IPS DF 19.7 (cell line): ENCODE data around the gene FOXP1.
A peak's percentile ranks its signal among the peaks of the same experiment; 100 is the strongest.

ENCODE experiments used
- DNase-seq: peaks from one replicate; pipeline ENCODE4 v3.0.0-alpha.2; 2013; ENCODE audit warnings: low read depth, low spot score

Gene FOXP1

DNA sequence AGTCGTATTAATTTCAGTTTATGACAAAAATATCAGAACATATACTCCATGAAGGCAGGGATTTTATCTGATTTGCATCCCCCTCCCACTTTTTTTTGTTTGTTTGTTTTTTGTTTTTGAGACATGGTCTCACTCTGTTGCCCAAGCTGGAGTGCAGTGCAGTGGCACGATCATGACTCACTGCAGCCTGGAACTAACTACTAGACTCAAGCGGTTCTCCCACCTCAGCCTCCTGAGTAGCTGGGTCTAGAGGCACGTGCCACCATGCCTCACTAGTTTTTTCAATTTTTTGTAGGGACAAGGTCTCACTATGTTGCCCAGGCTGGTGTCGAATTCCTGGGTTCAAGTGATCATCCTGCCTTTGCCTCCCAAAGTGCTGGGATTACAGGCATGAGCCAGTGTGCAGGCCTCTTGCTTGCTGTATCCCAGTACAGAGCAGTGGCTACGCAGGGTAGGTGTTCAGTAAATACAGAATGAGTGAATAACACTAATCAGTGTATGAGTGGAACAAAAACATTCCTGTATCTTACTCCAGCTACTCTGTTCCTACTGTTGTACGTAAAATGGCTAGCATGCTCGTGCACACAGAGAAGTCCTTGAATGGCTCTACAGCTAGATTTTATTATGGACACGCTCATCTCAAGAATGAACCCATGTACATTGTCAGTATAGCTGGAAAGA, 272.4 kb downstream of the FOXP1 start:
- no peak for DNase-seq

DNA sequence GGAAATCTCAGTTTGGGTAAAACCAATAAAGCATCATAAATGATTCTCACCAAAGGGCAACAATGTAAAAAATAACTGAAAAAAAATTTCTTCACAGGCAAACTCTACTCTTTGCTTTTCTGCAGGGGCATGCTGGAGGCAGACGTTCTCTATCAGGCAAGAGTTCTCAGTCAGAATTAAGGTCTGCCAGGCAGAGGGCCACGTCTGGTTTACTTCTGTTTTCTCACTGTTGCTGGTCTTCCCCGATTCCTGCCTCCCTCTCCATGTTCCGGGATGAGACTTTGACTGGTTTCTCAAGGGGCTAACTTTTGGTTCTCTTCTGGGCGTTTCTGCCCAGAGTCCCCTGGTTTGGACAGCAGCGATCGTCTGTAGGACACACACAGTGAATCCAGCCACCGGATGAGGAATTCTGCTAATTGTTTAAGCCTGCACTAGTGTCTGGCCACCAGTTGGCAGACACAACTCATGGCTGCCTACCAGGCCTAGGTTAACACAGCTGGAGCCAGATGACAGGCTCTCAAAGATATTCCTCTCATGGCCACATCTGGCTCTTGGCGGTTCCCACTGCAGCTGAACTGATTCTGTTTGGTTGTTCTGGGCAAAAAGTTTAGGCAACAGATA, 273.1 kb downstream of the FOXP1 start:
- no peak for DNase-seq

DNA sequence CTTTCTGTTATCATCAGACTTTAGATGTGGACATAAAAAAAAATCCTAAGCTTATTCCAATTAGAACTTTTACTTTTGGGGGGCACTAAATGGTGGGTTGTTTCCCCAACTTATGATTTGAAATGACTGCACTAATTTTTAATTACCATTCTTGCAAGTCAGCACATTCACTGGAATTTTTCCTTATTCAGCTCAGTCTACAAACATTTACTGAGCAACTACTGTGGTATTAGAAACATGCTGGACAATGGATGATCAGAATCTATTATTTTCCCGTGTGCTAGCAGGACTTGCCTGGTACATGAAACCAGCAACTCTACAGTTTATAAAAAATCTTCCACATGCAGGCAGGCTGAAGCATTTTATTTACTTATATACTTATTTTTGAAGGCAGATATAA, 273.6 kb downstream of the FOXP1 start:
- DNase-seq = no peak

DNA sequence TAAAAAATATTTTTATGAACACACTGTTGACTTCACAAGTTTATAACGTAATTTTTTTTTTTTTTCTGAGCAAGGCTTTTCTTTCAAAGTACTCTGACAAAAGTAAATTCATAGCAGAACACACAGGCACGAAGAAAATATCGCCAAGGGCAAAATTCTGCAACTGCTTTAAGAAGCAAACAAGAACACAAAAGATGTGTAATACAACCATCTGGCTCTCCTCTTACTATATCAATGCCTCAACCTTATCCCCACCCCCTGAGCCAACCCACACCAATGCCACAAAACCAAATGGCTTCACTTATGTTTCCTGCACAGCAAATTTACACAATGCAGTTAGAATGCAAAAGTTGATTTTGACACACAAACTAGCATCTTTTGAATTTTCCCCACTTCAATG, 274.2 kb downstream of the FOXP1 start:
- no peak for DNase-seq

DNA sequence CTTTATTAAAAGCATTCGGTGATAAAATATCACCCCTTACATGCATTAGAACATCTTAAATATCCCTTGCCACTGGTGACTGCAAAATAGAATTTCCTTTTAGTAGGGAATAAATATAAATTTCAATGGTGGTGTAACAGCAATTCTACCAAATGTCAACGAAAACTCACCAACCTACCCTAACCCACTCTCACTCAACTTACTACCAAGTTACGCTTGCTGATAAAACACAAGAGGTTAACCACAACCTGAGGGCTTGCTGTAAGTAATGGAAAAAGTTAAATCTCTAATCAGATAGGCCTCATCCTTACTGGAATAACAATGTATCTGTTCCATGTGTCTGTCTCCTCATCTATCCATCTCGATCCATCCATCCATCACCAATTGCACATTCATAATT, 274.7 kb downstream of the FOXP1 start:
- DNase-seq = no peak

DNA sequence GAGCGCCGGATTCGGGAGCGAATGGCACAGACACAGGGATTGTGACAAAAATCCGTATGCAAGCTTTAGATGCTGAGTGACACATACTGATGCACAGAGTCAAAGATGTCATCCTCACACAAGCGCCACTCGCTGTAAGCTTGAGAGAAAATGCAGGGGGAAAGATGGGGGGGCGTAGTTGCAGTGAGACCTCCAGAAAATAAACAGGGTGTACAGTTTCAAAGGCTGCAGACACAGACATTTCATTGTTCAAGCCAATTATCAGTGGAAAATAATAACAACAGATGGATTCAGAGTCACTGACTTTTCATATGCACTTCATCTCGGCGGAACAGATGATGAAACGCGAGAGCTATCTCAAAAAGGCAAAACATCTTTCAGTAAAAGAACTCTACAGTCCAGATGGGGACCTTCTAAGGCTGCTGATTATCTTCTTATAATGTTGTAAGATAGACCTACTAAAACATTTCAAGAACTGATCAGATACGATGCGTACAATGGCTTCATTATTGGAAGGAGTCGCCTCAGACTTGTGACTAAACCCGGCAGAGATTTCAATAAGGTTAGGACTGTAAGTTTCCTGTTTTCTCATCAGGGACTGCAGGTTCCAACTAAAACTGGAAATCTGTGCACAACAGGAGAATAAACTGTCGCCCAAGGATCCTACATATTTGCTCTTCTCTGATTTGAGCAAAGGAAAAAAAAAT, 275.4 kb downstream of the FOXP1 start:
- no peak for DNase-seq

DNA sequence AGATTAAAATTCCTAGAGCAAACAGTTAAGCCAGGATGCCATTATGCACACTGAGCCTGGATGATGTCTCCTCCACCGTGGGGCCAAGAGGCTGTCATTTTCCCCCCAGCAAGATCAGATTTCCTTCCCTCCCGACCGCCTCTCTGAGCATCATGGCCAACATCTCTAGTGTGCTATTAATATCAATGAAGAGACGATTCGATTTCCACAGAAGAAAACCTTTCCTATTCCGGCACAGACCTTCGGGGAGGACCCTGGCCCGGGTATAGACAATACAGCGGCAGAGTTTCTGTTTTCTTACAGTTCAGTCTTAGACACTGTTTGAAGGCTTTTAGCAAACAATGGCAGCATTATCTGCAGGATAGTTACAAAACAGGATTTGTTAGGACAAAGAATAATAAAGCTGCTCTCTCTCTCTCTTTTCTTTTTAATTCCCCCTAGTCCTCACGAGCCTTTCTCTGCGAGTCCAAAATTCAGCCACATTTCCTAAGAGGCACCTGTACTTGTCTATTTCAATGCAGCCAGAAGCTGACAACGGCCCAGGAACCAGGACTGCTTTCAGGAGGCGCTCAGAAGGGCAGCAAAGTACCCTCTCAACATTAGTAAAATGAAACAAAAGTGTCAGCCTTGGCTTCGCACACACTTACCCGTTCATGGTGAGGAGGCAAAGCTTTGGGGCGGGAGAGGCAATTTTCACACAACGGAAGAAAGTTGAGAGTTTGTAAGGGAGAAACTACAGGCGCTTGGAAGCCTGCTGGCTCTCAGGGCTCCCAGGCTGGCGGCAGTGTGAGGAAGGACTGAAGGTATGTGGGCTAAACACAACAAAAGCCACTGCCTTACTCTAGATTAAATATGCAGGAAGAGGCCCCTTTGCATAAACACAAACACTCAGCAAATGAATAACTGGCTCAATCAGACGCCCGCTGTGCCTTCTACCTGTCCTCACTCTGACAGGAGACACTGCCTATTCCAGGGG, 278.0 kb downstream of the FOXP1 start:
- DNase-seq = peak; percentile 83

DNA sequence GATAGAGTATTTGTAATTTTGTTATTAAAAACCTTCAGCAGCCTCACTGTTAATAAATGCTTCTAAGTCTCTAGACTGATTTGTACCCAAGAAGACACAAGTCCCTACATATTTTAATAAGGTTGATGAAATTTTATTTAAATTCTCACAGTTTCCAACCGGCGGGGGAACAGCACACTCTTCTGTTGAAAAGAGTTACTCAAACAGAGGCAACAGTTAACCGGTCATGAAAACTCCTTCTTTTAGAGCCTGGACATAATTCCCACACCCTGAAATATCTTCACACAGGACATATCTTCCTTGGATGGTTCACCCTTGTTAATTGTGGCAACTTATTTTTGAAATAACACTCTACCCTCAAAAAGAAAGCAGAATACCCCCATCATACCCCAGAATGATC, 278.8 kb downstream of the FOXP1 start:
- DNase-seq = no peak

DNA sequence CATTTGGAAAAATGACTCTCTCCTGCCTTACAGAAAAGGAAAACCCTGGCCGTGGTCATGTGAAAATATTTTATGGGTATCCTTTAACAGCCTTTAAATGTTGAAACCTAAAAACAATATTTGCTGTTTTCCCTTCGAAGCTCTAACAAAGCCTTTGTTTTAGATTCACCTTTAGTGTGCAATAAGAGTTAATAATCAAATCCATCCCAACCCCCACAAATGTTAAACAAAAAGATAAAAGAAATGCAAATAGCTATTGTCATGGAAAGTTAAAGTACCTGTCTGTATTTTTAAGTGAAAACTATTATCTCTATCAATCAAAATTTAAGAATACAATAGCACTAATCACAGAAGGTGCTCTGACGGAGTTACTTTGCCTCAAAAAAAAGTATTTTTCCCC, 279.3 kb downstream of the FOXP1 start:
- no peak for DNase-seq

DNA sequence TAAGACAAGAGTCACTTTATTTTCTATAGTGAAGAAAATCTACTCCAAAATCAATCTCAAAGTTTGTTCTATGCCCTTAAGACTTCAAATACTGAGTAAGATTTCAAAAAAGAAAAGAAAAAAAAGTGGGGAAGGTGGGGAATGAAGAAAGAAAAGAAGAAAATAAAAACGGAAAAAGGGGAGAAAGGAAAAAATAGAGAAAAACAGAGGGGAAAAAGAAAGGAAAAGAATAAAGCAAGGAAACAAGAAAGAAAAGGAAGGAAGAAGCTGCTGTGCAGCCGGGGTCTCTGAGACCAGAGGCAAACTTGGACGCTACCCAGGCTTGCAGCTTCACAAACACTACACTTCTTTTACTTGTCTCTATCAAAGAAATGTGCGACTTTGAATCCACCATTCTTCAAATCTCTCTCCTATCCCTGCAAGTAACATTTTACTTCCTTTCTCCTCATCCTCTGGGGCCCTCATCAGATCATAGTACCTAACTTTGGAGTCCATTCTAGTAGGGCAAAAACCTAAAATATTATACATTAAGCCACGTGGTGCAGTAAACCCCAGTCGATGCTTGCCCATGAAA, 279.8 kb downstream of the FOXP1 start:
- DNase-seq = no peak

DNA sequence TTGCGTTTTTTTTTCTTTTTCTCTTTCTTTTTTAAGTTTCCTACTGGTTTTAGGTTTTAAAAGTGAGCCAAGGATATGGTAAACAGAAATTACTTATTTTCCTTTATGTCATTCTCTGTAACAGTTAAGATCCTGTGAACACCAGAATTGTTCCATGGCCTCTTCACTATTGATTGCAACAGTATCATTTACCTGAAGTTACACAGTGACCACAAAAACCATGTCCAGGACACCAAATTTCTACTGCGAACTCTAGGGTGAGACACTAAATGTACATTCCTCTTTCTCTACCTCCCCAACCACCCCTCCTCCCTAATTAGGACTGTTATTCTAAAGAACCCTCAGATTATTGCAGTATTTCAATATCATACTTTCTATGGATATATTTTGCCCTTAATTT, 280.9 kb downstream of the FOXP1 start:
- no peak for DNase-seq

DNA sequence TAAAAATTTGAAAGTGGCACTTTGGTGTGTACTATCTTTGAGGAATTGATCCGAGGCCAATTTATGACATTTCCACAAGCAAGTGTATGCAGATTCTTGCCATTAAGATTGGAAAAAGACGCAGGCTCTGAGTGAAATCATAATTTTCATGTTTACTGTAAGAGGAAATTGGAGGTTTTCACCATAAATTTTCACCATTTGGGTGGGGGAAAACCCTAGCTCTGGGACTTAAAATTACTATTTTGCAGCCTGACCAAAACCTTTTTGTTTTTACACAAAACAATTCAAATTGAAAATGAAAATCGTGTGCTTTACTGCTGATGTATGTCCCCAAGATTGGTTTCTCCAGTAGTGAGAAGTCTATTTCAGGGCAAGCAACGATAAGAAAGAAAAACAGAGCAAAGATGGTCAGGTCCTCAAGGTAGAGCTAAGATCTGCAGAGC, 282.6 kb downstream of the FOXP1 start:
- DNase-seq = no peak

DNA sequence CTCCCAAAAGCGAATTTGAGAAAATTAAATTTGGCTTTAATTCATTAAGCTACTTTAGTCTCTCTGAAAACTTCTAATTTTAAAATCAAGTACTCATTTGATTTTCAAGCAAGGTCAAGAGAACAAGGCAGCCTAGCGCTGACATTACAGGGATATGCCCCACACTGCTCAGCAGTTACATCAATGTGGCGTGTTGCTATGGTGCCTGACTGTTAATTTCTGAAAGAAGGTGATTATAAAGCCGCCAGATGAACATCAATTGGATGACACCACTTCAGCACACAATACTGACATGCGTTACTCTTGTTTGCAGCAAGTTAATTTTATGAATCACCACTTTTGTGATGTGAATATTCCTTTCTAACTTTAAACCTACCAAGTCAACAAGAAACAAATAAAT, 284.4 kb downstream of the FOXP1 start:
- no peak for DNase-seq

DNA sequence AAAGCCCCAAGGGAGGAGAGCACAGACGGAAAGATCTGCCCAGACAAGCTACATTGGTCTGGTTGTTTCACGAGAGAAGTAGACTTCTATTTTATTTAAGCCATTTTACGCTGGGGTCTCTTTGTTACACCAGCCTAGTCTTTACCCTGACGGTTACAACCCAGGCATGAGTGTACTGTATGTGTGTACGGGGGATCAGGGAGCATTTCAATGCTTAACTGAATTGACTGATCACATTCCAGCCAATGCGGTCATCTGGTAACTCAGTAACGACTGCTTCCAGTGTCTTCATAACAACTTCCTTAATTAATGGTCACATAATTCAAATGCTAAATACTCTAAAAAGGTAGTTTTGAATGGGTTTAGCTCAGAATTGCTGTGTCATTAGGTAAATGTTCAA, 288.6 kb downstream of the FOXP1 start:
- no peak for DNase-seq

DNA sequence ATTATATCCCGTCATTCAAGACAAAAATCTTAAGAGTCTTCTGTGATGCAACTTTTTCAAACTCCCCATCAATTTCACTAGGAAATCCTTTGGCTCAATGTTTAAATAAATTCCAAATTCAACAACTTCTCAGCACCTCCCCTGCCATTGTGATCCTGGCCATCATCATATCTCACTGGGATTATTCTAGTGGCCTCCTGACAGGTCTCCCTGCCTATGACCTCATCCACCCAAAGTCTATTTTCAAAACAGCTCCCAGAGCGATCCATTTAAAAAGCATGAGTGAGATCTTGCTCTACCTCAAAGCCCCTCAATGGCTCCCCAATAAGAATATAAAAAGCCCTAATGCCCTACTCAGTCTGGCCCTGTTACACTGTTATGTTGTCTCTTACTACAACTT, 293.2 kb downstream of the FOXP1 start:
- no peak for DNase-seq

DNA sequence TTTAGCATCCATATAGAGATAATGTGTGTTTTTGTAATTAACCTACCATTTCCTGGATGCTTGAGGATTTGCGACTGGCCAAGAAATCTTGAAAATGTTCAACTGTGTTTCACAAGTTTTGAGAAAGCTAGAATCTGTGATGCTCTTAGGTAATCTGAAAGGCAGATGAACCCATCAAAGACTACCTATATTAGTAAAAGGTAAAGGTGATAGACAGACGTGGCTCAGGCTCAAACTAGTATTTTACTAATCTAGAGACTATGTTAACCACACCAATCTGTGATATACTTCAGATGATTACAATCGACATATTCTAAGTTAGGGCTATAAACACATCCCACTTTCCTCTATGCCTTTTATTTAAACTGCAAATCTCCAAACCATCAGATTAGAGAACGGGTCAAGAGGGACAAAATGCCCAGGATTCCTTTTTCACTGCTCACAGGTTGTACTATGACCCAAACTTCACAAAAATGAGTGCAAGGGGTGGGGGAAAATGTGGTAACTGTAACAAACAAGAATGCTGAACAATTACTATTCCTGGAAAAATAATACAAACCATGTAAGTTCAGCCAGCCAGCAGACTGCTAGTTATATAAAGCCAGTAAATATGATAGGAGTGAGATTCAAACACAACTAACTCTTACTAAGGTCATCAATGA, 295.1 kb downstream of the FOXP1 start:
- no peak for DNase-seq

DNA sequence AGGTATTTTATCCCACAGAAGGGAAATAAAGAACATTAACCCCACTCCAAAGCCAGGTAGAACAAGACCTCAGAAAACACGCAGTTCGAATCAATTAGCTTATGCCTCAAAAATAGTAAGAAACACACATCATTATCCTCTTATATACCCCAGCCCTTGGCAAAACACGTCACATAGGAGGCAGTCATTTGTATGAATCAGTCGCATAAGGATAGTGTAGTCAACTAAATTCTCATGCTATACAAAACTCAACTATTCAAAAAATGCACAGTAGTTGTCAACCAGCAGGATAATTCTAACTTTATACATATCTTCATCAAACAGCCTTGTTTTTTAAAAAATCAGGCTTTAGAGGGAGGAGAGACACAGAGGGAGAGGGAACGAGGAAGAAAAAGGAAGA, 298.4 kb downstream of the FOXP1 start:
- no peak for DNase-seq

DNA sequence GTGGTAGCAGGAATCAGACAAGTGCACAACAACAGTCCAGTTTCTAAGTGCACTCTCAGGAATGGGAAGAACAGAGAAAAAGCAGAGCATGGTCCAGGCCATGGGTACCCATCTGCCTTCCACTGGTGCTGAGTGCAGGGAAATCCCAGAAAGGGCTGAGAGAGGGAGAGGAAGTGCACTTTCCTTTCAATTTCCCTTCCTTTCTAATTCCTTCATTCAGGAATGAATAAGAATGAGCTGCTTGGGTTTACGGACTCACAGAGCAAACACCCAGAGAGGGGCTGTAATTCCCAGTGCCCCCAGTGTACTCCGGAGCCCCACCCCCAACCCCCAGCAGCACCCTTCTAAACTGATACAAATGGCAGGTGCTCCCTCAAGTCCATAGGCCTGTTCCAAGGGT, 300.6 kb downstream of the FOXP1 start:
- no peak for DNase-seq

DNA sequence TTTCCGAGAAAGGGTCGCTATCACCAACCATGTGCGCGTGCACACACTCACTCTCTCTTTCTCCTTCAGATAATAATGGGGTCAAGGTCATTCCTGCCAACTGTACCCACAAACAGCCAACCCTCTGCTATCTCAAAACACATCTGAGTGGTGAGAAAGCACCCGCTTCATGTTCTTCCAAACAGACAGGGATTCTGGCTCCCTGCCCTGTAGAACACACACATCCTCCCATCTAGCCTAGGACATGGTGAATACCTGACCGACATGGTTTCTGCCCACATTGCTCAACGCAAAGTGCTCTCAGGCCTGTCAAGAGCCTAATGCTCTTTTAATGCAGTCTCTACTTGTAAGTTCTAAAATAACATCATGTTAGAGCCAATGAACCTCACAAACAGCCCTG, 302.2 kb downstream of the FOXP1 start:
- no peak for DNase-seq

DNA sequence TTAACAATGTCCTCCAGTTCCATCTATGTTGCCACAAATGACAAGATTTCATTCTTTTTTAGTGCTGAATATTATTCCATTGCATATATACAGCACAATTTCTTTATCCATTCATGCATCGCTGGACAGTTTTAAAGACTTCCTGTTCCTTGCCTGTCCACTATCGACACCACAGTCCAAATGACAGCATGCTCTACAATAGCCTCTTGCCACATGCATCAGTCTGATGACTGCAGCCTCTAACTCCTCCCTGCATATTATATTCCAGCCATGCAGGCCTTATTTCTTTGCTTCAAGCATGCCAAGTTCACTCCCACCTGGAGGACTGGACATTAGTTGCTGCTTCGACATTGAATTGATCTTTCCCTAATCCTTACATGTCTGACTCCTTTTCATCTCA, 306.2 kb downstream of the FOXP1 start:
- no peak for DNase-seq

DNA sequence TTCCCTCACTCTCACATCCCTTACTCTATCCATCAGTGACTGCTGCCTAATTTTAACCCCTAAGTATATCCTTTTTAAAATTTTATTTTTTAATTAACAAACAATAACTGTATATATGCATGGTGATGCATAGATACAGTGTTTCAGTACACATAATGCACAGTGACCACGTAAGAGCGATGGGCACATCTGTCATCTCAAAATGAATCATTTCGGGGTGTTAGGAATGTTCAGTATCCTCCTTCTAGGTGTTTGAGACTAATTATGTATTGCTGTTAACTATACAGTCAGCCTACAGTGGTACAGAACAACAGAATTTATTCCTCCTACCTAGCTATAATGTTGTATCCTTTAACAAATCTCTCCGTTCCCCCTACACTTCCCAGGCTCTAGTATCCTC, 307.0 kb downstream of the FOXP1 start:
- no peak for DNase-seq
